ENCODE data around the gene VPS13D. TPM values are rescaled to one million over a fixed set of nuclear protein-coding genes. Genes with fewer than 3 reads are reported as not detected.

The VPS13D gene
- polyA plus RNA-seq, 3 donors from 2014 or later: 4.2 to 9.9 (median 6.6) TPM

DNA sequence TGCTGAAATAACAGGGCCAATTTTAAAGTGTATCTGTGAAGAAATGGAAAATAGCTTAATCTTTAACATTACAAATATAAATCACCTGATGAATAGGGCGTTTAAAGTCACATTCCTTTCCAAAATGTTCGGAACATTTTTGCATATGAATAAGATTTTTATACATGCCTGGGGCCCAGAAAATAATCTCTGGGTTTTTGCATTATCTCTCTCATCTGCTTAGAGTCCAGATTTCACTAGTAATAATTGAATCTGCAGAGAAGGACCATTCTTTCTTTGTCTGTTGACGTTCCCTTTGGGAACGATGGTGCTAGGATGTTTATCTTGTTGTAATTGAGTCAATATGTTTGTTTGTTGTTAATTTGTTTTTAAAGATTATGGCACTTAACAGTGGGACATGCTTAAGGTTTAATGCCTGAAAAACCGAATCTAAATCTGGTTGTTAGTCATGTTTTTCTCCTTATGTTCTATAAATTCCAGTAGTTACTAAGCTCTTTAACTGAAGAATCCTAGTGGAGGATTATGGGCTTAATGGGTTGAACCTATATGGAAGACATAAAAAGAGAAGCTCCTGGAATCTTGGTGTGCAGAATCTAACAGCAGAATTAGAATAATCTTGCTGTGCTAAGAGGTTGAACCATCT is 140.6 kb downstream of the VPS13D start:
- H3K27me3 Mint-ChIP-seq (ENCODE audit: low read depth in 3 of 3): no peaks in the 10 kb centered on the region
- peaks cover 26 to 50% (median 30%) of the 10 kb centered on the region in 3 donors for H3K36me3 Mint-ChIP-seq
- no peak overlapping the region for H3K4me3 Mint-ChIP-seq
- H3K27ac Mint-ChIP-seq: no peak overlapping the region
- DNase-seq: no peak
- H3K9me3 Mint-ChIP-seq: no peaks in the 10 kb centered on the region
- H3K4me1 Mint-ChIP-seq: no peaks in the 10 kb centered on the region

DNA sequence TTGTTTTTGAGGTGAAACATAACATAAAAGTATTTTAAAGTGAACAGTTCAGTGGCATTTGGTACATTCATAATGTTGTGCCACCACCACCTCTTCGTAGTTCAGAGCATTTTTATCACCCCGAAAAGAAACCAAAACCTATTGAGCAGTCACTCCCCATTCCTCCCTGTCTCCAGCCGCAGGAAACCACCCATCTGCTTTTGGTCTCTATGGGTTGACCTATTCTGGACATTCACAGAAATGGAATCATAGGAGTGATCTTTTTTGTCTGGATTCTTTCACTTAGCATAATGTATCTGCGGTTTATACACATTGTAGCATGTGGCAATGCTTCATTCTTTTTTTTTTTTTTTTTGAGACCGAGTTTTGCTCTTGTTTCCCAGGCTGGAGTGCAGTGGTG is 141.2 kb downstream of the VPS13D start:
- H3K4me3 Mint-ChIP-seq: no peak overlapping the region

DNA sequence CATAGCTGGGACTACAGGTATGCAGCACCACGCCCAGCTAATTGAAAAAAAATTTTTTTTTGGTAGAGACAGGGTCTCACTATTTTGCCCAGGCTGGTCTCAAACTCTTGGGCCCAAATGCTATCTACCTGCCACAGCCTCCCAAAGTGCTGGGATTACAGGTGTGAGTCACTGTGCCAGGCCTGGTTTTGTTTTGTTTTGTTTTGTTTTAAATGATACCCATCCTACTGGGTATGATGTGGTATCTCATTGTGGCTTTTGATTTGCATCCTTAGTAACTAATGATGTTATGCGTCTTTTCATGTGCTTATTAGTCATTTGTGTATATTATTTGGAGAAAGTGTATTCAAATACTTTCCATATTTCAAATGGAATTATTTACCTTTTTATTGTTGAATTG is 142.3 kb downstream of the VPS13D start:
- DNase-seq: no peak

More for the DNA sequence above, 141.2 kb downstream of the VPS13D start:
- peaks cover 30 to 52% (median 30%) of the 10 kb centered on the region in 3 donors for H3K36me3 Mint-ChIP-seq
- DNase-seq: no peak
- H3K9me3 Mint-ChIP-seq: no peaks in the 10 kb centered on the region
- no peaks in the 10 kb centered on the region for H3K4me1 Mint-ChIP-seq
- H3K27ac Mint-ChIP-seq: no peak overlapping the region
- H3K27me3 Mint-ChIP-seq (ENCODE audit: low read depth in 3 of 3): no peaks in the 10 kb centered on the region

DNA sequence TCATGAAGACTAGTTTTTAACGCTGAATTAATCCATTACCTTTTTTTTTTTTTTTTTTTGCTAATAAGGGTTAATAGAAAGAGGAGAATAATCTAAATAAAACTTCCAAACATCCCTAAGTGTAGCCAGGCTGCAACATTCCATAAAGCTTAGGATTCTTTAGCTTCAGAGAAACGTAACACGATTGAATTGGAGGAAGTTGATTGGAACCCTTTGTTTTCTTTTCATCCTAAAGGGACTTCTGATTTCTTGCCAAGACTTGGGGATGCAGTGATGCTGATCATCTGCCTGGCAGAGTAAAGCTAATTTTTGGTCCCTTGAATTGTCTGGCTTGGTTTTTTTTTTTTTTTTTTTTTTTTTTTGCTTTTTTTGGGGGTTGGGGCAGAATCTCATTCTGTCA is 142.9 kb downstream of the VPS13D start:
- H3K27ac Mint-ChIP-seq: no peak overlapping the region
- H3K36me3 Mint-ChIP-seq: peaks cover 35 to 58% (median 38%) of the 10 kb centered on the region in 3 donors
- DNase-seq: no peak
- no peak overlapping the region for H3K4me3 Mint-ChIP-seq
- H3K9me3 Mint-ChIP-seq: no peaks in the 10 kb centered on the region
- H3K27me3 Mint-ChIP-seq (ENCODE audit: low read depth in 3 of 3): no peaks in the 10 kb centered on the region
- H3K4me1 Mint-ChIP-seq: no peaks in the 10 kb centered on the region

More for the DNA sequence above, 142.3 kb downstream of the VPS13D start:
- H3K27me3 Mint-ChIP-seq (ENCODE audit: low read depth in 3 of 3): no peaks in the 10 kb centered on the region
- peak overlapping the region in 1 of 6 donors; percentile 40 for H3K27ac Mint-ChIP-seq
- H3K4me1 Mint-ChIP-seq: no peaks in the 10 kb centered on the region
- H3K36me3 Mint-ChIP-seq: peaks cover 34 to 56% (median 37%) of the 10 kb centered on the region in 3 donors
- H3K4me3 Mint-ChIP-seq: no peak overlapping the region
- H3K9me3 Mint-ChIP-seq: no peaks in the 10 kb centered on the region

DNA sequence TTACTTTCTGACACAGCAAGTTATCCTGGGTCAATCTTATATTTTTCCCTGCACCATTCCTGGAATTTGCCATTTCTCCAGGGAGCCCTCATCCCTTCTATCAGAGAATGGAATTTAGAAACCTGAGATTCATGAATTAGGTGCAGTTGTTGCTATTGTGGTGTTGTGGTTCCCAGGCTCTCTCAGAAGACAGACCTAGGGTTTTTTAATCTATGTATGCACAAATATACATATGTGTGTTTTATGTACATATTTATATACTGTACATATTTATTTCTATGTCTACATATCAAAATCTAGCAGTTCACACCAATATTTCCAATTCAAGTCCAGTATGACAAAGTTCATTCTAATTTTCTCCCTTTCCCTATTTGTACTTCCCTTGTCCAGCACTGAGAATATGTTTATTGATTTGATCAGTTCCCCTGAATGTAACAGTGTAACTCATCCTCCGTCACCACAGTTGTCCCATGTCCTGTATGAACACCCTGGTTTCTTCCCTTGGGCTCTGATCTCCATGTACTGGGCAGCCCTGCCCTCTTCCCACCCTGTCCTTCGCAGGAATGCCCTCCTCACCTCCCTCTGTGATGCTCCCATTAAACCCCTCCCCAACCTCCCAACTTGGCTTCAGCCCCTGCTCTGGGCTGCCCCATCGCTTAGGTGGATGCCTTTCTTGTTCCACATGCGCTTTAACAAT is 145.5 kb downstream of the VPS13D start:
- no peak overlapping the region for H3K4me3 Mint-ChIP-seq
- DNase-seq: no peak
- no peaks in the 10 kb centered on the region for H3K27me3 Mint-ChIP-seq (ENCODE audit: low read depth in 3 of 3)
- H3K27ac Mint-ChIP-seq: no peak overlapping the region
- H3K4me1 Mint-ChIP-seq: no peaks in the 10 kb centered on the region
- H3K9me3 Mint-ChIP-seq: no peaks in the 10 kb centered on the region
- H3K36me3 Mint-ChIP-seq: peaks cover 29 to 54% (median 47%) of the 10 kb centered on the region in 3 donors

DNA sequence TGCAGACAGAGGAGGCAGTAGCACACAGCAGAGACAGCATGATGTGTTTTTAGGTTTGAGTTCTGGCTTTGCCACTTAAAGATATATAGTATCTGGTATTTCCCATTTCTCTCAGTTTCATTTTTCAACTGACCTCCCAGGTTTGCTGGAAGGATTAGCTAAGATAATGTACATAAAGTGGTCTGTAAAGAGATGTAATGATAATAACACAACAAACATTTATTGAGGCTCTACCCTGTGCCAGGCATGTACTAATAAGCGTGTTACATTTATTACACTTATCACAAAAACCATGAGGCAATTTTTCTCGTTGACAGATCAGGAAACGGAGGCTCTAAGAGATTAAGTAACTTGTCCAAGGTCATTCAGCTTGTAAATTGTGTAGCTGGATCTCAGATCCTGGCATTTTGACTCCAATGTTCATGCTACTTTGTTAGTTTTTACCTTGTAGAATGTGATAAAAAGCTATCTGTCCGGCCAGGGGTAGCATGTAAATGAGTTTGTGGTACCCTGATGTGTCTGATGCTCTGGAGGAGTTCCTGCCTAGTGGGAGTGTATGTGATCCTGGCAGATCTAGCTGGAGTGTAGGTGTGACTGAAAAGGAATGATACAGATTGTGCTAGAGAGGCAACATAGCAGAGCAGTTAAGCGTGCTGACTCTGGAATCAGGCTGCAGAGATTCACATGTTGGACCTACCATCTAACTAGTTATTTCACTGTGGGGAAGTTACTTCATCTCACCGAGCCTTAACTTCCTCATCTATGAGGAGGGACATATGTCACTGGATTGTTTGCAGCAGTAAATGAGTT is 146.6 kb downstream of the VPS13D start:
- Mint-ChIP-seq H3K27me3 (ENCODE audit: low read depth in 3 of 3) (no peaks in the 10 kb centered on the region), H3K9me3 (no peaks in the 10 kb centered on the region), H3K27ac (peak overlapping the region in 1 of 6 donors; percentile 33), H3K4me1 (no peaks in the 10 kb centered on the region), H3K36me3 (peaks cover 40 to 59% (median 58%) of the 10 kb centered on the region in 3 donors), H3K4me3 (no peak overlapping the region)
- no peak for DNase-seq

DNA sequence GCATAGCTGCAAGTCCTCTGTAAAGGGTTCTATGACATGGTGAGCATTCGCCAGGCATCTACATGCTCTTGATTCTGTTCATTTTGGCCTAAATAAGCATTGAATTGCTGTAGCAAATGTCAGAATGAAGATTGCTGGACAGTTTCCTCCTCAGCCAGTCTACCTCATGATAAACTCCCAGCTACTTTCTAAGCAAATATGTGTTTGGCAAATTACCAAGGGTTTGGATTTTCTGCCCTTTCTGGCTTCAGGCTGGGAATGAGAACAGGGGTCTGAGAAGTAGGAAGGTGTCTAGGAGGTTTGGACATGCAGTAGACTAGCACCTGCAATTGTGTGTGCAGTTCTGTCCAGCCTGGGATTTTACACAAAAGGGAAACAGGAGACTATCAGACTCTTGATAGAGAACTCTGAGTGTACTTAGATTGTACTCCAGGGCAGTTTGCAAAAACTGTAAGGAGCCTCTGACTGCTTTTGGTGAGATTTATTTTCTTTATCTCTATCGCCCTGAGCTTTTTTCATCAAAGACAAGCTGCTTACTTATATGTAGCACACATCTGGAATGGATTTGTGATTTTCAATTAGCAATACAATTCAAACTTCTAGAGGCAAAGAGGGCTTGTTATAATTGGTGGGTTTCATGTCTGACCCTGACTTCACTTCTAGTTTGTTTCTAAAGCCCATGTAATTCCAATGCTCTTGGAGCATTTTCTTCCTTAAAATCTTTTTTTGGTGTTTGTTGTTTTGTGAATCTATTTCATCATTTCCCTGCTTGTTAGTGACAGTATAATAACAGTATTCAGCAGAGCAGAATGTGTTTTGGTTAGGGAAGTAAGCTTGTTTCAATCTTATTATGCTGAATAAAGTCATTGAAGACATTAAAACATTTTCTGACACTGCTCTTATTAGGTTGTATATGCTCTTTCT is 150.8 kb downstream of the VPS13D start:
- H3K36me3 Mint-ChIP-seq: peaks cover 55 to 74% (median 66%) of the 10 kb centered on the region in 3 donors

DNA sequence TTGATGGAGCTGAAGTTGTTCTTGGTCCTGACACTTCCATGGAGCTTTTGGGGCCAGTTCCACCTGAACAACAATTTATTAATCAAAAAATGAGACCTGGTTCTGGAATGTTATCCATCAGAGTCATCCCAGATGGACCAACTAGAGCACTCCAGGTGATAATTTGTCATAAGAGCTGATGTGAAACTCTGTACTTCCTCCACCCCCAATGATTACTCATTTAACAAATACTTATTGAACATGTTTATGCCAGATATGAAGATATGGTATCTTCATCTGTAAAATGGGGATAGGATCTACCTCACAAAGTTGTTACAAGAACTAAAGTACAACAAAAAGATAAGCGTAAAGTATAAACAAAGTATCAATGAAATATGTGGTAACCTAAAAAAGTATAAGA is 153.2 kb downstream of the VPS13D start:
- DNase-seq: no peak
- no peak overlapping the region for H3K27ac Mint-ChIP-seq
- H3K4me1 Mint-ChIP-seq: no peaks in the 10 kb centered on the region
- no peaks in the 10 kb centered on the region for H3K27me3 Mint-ChIP-seq (ENCODE audit: low read depth in 3 of 3)
- no peak overlapping the region for H3K4me3 Mint-ChIP-seq
- peaks cover 5 to 12% (median 9%) of the 10 kb centered on the region in 6 donors for H3K9me3 Mint-ChIP-seq
- peaks cover 68 to 84% (median 78%) of the 10 kb centered on the region in 3 donors for H3K36me3 Mint-ChIP-seq

More for the DNA sequence above, 150.8 kb downstream of the VPS13D start:
- no peaks in the 10 kb centered on the region for H3K4me1 Mint-ChIP-seq
- H3K27me3 Mint-ChIP-seq (ENCODE audit: low read depth in 3 of 3): no peaks in the 10 kb centered on the region
- DNase-seq: no peak
- H3K4me3 Mint-ChIP-seq: no peak overlapping the region
- no peaks in the 10 kb centered on the region for H3K9me3 Mint-ChIP-seq
- H3K27ac Mint-ChIP-seq: peak overlapping the region in 1 of 6 donors; percentile 62

DNA sequence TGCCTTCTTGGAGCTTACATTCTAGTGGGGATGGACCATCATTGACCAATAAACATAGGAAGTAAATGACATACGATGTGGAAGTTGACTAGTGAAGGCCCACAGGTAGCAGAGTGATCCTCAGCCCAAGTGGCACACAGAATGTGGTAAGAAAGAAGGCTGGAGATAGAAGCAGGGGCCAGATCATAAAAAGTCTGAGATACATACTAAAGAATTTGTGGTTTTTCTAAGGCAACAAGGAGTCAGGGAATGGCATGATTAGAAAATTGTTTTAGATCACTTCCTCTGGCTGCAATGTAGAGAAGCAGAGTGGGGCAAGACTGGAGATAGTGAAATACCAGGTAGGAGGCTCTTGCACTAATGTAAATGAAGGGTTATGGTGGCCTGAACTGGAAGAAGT is 154.0 kb downstream of the VPS13D start:
- no peaks in the 10 kb centered on the region for H3K27me3 Mint-ChIP-seq (ENCODE audit: low read depth in 3 of 3)
- no peaks in the 10 kb centered on the region for H3K4me1 Mint-ChIP-seq
- H3K9me3 Mint-ChIP-seq: peaks cover 5 to 12% (median 9%) of the 10 kb centered on the region in 6 donors
- DNase-seq: no peak
- peaks cover 68 to 85% (median 83%) of the 10 kb centered on the region in 3 donors for H3K36me3 Mint-ChIP-seq
- H3K4me3 Mint-ChIP-seq: peak overlapping the region in 1 of 5 donors; percentile 29
- H3K27ac Mint-ChIP-seq: peak overlapping the region in 3 of 6 donors; percentile 3 to 80 (median 58)

DNA sequence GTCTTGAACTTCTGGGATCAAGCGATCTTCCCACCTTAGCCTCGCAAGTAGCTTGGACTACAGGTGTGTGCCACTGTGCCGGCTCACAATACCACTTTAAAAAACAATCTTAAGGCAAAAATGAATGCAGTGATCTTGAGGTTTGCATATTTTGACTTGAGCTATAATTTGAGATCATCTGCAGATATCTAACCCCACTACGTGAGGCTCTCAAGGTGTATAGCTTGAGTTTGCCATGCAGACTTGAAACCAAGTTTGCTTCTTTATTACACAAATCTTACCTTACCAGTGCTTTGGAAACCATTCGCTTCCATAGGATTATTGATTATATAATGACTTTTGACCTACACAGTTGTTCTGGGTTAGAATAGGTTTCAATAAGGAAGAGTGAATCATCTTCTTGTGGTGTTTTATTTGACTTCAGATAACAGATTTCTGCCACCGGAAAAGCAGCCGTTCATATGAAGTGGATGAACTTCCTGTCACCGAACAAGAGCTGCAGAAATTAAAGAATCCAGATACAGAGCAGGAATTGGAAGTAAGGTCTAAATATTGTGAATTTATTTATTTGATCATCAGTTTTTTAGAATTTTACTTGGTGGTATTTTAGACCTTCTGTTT is 155.1 kb downstream of the VPS13D start:
- no peak for DNase-seq
- Mint-ChIP-seq H3K27me3 (ENCODE audit: low read depth in 3 of 3) (no peaks in the 10 kb centered on the region), H3K36me3 (peaks cover 74 to 84% (median 83%) of the 10 kb centered on the region in 3 donors), H3K4me3 (peak overlapping the region in 2 of 5 donors; percentile 65 to 68), H3K4me1 (no peaks in the 10 kb centered on the region), H3K27ac (peak overlapping the region in 3 of 6 donors; percentile 1 to 60 (median 35)), H3K9me3 (peaks cover 5 to 12% (median 9%) of the 10 kb centered on the region in 6 donors)

DNA sequence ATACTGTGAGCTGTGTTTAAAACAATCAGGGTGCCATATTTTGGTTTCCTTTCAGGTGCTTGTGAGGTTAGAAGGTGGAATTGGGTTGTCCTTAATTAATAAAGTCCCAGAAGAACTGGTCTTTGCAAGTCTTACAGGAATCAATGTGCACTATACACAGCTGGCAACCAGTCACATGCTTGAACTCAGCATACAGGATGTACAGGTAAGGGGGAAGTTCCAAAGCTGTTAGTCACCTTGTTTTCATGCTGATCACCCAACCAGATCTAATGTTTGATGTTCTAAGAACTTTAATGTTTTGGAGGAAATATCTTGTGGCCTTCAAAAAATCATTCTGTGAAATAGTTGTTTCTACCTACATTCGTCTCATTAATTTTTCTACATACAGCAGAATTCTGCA is 156.3 kb downstream of the VPS13D start:
- no peak for DNase-seq
- H3K36me3 Mint-ChIP-seq: peaks cover 73 to 85% (median 84%) of the 10 kb centered on the region in 3 donors
- no peaks in the 10 kb centered on the region for H3K4me1 Mint-ChIP-seq
- H3K27ac Mint-ChIP-seq: peak overlapping the region in 1 of 6 donors; percentile 31
- H3K4me3 Mint-ChIP-seq: no peak overlapping the region
- H3K27me3 Mint-ChIP-seq (ENCODE audit: low read depth in 3 of 3): no peaks in the 10 kb centered on the region
- H3K9me3 Mint-ChIP-seq: peaks cover 5 to 12% (median 9%) of the 10 kb centered on the region in 6 donors

DNA sequence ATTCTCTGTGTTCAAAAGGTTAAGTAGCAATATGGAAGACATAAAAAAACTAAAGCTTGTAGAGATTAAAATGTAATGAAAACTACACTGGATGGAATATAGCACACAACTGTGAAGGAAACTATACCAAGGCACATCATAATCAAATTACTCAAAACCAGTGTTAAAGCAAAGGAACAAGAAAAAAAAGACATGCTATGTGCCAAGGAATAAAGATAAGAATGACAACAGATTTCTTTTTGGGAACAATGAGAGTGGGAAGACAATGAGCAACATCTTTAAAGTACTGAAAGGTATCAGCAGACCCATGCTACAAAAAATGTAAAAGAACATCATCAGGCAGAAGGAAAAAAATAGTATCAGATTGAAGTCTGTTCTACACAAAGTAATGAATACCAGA is 157.8 kb downstream of the VPS13D start:
- DNase-seq: no peak
- Mint-ChIP-seq H3K4me3 (no peak overlapping the region), H3K27ac (no peak overlapping the region), H3K36me3 (peaks cover 65 to 82% (median 78%) of the 10 kb centered on the region in 3 donors), H3K27me3 (ENCODE audit: low read depth in 3 of 3) (no peaks in the 10 kb centered on the region), H3K9me3 (peaks cover 5 to 12% (median 9%) of the 10 kb centered on the region in 6 donors), H3K4me1 (no peaks in the 10 kb centered on the region)
